ENCODE results near the gene MAPKAPK3.

Gene MAPKAPK3

DNA sequence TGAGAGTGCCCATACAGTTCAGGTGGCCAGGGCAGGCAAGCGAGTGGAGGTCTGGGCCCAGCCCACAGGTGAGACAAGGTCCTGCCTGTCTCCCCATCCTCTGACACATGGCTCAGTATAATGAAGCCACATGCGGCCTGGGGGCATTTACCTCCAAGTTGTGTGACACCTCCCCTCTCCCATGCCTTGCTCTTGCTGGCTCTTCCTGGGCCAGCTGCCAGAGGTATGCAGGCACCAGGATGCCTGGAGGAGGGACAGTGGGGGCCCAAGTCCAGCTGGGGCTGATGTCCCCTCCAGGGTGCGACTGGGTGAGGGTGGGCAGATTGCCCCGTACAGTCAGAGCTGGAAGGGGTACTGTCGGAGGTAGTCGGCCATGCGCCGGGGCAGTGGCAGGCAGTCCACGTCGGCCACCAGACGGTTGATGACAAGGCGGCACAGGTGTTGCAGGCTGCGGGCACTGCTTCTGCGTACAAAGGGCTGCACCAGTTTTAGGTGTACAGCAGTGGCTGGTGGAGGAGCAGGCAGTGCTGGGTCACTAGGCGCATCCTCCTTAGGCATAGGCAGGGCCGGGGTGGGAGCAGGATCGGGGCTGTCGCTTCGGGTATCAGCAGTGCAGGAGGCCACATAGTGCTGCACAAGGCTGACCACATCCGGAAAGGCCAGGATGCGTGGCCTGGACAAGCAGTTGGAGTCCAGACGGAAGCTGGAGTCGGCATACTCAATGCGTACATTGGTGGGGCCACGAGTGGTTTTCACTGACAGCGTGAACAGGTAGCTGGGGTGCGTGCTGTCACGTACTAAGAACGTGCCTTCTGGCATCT lies 9.5 kb upstream of the MAPKAPK3 start:
- DNase-seq (ENCODE audit: low read depth in 1 of 2, low spot score in 1 of 2) = no peak

- no peak for DNase-seq (ENCODE audit: low read depth in 1 of 2, low spot score in 1 of 2)
Observed at GRCh38 chr3:50608278-50608677, 8.7 kb upstream of the MAPKAPK3 start.

DNA sequence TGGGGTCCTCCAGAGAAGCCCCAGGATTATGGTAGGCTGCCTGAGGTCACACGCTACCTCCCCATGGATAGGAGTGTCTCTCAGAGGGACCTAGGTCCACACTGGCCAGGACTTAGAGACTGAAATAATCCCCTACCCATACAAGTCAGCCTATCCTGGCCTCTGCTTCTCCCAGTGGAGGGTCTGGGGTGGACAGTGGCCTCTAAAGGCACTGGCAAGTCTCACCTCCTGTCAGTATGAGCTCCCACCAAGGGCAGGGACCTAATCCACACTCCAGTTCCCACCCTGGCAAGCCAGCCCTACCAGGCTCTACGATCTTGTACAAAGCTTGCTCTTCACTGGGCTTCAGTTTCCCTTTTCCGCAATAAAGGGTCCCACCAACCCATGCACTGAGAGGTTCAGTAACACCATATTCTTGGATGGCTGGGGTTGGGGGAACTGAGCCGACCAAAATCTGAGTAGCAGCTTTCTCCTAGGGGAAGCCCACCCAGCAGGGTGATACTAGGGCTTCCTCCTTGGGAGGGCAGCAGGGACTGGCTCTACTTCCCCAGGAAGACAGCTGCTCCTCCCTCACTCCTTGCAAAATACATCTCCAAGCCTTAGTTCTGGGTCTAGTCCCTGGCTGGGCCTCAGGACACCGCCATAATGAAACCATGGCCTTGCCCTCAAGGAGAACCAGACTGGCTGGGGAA lies 7.7 kb upstream of the MAPKAPK3 start:
- no peak for DNase-seq (ENCODE audit: low read depth in 1 of 2, low spot score in 1 of 2)

DNA sequence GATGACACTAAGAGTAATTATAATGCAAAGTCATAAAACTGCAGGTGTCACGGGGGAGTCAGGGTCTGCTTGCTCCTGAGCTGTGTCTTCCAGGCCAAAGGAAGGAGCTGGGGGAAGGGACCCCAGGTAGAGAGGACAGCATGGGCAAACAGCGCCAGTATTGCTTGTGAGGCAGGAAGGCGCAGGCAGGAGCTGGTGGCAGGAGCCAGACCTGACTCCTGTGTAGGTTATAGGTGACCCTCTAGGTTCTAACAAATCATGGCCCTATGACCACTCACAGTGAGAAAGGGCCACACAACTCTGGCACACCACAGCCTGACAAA lies 7.2 kb upstream of the MAPKAPK3 start:
- no peak for DNase-seq (ENCODE audit: low read depth in 1 of 2, low spot score in 1 of 2)

DNA sequence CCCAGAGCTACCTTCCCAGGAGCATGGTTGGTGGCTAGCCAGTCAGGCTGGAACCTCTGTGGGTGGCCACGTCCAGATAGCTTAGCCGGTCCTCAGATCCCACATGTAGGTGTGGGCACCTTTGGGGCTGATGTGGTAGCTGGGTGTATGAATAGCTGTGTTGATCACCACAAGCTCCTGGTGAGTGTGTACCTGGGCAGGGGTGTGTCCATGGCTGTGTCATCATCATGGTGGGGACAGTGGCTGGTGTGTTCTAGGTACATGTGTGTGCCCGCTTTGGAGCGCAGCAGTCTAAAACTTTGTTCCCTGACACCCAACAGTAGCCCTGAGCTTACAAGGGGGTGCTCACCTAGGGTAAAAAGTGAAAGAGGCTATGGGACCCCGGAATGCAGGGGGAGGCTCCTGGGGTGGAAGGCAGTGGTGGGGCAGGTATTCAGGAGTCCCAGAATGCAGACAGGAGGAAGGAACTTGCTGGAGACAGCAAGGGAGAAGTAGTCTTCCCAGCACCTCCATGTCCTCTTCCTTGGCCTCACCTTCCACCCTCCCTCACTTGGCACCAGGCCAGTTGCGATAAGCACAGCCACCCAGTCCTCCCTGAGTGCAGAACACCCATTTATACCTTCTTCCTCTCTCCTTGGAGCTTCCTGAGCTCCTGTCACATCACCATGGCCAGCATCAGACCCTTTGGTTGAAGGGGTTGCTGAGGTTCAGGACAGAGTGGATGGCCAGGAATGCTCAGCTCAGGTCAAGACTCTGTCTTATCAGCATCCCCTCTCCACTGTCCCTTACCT lies 6.6 kb upstream of the MAPKAPK3 start:
- DNase-seq (ENCODE audit: low read depth in 1 of 2, low spot score in 1 of 2) = no peak

DNA sequence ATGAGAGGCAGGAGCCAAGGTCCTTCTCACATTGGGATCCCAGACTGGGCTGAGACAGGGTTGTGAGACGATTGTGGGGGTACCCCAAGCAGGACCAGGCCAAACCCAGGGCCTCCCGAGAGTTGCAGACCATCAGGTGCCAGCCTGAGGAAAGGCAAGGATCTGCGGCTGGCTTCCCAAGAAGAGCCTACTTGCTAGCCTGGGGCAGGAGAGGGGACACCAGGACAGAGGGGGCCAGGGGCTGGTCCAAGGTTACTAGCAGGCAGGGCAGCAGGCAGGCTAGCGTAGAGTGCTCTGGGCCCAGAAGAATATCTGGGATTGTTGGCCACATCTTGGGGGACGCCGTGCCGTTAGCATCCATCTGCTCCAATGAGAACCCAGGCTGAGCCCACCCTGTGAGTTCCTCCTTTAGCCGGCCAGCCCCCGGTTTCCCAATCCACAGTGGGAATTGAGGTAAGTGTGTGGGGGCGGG lies 5.9 kb upstream of the MAPKAPK3 start:
- DNase-seq (ENCODE audit: low read depth in 1 of 2, low spot score in 1 of 2) = no peak

DNA sequence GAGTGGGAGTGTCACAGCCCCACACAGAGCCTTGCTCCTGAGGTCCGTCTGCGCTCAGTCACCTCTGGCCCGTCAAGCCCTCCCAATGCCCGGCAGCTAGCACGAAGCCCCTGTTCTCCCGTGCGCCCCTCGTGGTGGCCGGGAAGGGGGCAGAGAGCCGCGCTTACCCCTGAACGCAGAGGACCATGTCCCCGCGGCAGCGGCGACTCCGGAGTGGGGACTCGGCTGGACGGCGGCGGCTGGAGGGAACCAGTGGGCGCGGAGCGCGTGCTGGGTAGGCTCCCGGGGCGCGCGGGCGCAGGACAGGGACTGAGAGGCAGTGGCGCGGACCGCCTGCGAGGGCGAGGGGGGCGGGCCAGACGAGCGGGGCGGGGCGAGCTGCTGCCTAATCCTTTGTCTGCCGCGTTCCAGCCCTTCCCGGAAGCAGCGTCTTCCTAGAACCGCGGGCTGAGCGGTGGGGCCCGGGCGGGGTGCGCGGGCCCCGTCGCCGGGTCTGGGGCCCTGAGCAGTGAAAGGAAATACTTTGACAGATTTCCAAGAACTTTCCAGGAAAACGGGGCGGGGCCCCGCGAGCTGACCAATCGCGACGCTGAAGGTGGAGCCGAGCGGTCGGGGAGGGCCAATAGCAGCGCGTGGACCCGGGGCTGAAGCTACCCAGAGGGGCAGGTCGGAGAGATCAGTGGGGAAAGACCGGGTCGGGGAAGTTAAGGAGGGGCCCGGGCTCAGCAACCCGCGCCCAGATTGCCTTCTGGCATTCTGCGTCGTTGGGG lies 5.3 kb upstream of the MAPKAPK3 start, which contains the start of gene CISH:
Gene CISH (minus strand): TSS at position 311 of the 770 bp plus-strand sequence. CDS start 124 bp downstream, at position 187.
- peak; percentile 95 to 98 for DNase-seq (ENCODE audit: low read depth in 1 of 2, low spot score in 1 of 2)

DNA sequence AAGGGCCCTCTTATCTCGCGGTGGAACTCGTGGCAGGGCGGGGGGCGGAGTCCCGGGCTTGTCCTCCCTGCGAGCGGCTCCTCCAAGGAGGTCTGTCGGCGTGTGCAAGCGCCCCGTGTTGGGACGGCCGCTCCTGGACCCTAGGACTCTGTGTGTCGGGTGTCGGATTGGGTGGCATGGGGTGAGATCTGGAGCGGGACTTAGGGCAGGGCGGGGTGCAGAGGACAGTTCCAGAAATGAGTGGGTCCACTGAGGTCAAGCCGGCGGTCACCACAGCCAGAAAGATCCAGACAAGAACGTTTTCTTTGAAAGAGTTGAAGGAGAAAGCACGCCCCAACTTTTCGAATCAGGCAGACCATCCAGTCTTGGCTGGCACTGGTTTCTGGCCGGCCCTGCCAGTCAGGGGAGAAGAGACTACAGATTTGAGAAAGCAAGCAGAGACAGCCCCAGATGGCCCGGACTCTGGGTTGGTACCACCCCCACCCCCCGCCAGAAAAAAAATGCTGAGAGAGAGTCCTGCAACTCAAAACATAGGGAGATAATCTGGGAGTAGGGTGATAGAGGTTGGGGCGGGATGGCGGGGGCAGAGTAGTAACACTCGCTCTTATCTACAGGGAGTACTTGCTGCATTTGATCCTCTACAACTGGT lies 4.6 kb upstream of the MAPKAPK3 start:
- DNase-seq (ENCODE audit: low read depth in 1 of 2, low spot score in 1 of 2) = peak in 1 of 2 donors; percentile 27

DNA sequence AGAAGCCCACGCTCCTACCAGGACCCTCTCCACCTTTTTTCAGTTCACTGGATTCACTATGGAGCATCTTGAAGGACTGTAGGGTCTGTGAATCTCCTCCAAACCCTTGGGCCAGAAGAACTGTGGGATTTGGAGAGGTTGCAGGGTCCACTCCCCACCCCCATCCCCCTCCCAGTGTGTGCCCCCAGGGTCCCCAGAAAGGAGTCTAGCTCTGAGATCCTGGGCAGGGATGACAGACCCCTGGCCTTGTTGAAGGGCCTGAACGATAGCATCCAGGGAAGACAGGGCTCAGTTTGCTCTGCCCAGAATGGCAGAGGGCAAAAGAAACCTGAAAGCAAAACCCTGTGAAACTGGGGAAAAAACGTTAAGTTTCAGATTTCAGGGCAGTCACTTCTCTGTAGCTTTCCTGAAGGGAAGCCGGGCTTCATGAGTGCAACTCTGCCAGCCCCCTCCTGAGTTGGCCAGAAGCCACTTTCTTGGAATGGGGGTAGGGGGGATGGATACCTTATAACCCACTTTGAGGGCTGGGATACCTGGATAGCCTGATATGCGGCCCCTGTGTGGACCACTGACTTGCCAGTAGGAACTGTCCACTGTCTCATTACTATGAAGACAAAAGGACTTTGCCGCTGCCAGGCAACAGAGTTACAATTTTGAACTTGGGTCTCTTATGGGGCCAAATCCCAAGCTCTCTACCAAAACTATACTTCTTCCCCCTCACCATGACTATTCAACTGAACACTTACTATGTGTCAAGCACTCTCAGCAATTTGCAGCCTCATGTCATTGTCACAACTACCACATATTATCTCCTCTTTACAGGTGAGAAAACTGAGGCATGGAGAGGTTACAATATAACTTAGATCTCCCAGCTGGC lies 3.7 kb upstream of the MAPKAPK3 start:
- no peak for DNase-seq (ENCODE audit: low read depth in 1 of 2, low spot score in 1 of 2)

DNA sequence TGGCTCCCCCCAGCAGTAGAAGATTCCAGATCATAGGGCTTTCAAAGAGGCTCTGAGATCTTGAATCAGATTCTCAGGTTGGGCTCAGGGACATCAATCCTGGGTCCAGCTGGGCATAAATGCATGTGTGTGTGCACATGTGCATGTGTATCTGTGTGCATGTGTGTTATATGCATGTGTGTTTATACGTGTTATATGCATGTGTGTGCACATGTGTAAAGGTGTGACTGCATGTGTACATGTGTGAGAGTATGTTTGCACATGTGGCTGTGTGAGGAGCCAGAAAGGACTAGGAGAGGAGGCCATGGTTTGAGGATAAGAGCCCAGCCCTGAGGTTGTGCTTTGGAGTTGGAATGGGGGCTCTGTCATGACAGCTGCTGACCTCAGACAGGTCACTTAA lies 1.8 kb upstream of the MAPKAPK3 start:
- DNase-seq (ENCODE audit: low read depth in 1 of 2, low spot score in 1 of 2) = no peak

DNA sequence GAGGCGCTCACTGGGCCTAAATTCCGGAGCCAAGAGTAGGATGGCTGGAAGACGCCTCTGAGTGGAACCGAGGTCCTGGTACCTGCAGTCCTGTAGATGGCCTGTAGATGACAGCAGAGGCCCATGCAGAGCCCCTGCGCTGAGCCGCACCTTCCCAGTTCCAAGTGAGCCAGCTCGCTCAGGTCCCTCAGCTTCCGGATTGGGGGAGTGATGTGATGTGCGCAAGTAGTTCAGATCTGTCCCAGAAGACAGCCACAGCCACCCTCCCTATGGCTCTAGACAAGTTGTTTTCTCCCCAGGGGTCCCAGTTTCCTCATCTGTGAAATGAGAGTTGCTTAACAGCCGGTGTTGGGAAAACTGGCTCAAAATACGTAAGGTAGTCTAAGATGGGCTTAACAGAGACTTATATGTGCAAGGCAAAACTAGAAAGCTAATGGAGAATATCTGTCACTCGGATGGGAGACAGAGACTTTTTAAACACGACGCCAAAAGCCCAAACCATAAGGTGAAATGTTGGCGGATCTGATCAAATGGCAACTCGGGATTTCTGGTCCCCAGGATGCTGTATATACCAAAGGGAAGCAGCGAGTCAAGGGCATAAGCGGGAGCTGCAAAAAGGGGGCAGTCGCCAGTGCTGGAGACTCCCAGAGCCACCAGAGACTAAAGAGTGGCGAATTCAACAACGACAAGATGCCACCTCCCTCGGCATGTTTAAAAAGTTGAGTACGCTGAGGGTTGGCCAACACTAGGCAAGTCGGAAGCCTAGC lies 765 bp upstream of the MAPKAPK3 start:
- peak; percentile 65 to 83 for DNase-seq (ENCODE audit: low read depth in 1 of 2, low spot score in 1 of 2)

DNA sequence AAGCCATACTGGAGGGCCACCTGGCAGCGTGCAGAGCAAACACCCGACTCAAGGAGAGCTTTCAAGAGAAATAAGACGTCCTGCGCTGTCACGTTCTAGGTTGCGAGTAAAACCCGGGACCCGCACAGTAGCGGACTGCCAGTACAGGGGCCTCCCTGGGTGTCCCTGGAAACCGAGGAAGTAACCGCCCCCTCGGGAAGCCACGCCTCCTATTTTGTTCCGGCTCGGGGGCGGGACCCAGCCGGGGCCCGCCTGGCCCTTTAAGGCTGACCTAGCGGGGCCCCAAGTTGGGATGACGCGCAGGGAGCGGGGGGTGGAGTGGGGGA lies 218 bp upstream of the MAPKAPK3 start:
- peak; percentile 93 to 94 for DNase-seq (ENCODE audit: low read depth in 1 of 2, low spot score in 1 of 2)

DNA sequence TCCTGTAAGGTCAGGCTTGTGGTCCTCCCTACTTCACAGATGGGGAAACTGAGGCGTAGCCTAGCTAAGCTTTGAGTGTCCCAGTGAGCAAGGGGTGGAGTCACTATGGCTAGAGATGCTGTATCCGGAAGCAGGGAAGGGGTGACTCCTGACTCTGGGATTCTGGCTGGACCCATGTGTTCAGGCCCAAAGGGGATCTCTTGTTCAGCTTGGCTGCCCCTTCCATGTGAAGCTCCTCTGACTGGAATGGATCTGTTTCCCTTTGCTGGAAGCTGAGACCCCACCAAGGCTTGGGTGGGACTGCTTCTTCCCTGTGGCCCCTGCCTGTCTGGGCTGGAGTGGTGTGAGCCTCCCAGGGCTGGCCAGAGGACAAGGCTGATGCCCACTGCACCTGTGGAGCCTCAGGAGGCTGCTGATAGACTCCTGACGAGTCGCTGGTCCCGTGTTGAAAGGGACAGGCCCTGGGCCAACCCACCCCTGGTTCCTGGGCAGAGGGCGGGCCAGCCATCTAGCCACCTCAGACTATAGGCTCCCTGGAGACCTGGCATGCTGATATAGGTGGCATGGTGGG lies 1.0 kb downstream of the MAPKAPK3 start:
- no peak for DNase-seq (ENCODE audit: low read depth in 1 of 2, low spot score in 1 of 2)

GRCh38 chr3:50620420-50620819 lies 3.5 kb downstream of the MAPKAPK3 start:
- no peak for DNase-seq (ENCODE audit: low read depth in 1 of 2, low spot score in 1 of 2)

DNA sequence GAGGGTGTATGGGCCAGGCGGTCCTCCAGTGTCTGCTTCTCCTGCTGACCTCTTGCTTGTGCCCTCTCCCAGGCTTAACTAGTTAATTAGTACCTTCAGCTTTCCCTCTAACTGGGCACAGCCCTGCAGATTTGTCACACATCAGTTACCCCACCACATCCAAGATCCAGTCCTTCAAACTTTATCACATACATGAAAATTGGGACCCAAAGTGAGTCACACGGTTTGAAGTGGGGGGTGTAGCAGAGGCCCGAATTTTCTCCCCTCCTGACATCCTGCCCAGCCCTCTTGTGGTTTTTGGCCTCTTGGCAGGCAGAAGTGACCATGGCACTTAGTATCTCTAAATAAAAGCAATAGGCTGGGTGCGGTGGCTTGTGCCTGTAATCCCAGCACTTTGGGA lies 3.9 kb downstream of the MAPKAPK3 start:
- no peak for DNase-seq (ENCODE audit: low read depth in 1 of 2, low spot score in 1 of 2)

- DNase-seq (ENCODE audit: low read depth in 1 of 2, low spot score in 1 of 2) = no peak
Observed at GRCh38 chr3:50622881-50623280, 5.9 kb downstream of the MAPKAPK3 start.

- peak in 1 of 2 donors; percentile 16 for DNase-seq (ENCODE audit: low read depth in 1 of 2, low spot score in 1 of 2)
Observed at GRCh38 chr3:50623840-50624474, 7.0 kb downstream of the MAPKAPK3 start.

DNA sequence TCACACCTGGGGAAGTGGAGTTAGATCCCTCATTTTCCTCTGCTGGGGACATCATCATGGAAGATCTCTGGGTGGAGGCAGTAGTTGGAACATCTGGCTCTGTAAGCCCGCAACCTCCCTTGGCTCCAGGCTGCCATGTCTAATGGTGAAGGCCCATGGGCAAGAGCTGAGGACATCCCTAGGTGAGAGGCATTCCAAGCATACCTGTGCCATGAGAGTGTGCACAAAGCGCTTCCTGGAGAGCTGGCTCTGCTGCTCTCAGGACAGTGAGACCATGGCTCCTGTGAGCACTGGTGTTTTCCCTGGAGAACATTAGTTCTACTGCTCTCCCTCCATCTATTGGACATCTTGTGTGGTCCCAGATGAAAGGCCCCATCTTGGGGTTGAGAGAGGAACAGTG lies 7.7 kb downstream of the MAPKAPK3 start:
- no peak for DNase-seq (ENCODE audit: low read depth in 1 of 2, low spot score in 1 of 2)
